Measurements from ENCODE around the gene CEP89.
"Not testable (repeated sequence)": the region's sequence is repeated elsewhere in the genome, so short reads cannot be mapped to it uniquely, and the experiment has no call there.

Gene CEP89

GRCh38 chr19:33002126-33002865 is 30.5 kb upstream of the CEP89 start:
- H2AFZ ChIP-seq (ENCODE audit: low read length); H3K9me3 ChIP-seq (replicated peaks; ENCODE audit: insufficient read depth, low read length); H3K36me3 ChIP-seq (replicated peaks; ENCODE audit: insufficient read depth, low read length); H3K79me2 ChIP-seq (ENCODE audit: low read length); H3K4me2 ChIP-seq (ENCODE audit: low read depth, low read length); H3K4me3 ChIP-seq (ENCODE audit: low read length); H4K20me1 ChIP-seq (ENCODE audit: insufficient read depth, low read length); DNase-seq; H3K27ac ChIP-seq (ENCODE audit: low read length); H3K27me3 ChIP-seq (replicated peaks; ENCODE audit: insufficient read depth, low read length); H3K9me2 ChIP-seq (replicated peaks; ENCODE audit: insufficient read depth, low read length); H3K4me1 ChIP-seq (ENCODE audit: low read length); H3F3A ChIP-seq (ENCODE audit: insufficient read depth, low read length); H3K9ac ChIP-seq (ENCODE audit: low read length): not testable (repeated sequence)

GRCh38 chr19:33000910-33001309 is 29.2 kb upstream of the CEP89 start:
- Histone ChIP-seq H4K20me1 (ENCODE audit: insufficient read depth, low read length) (no peaks in the 10 kb centered on the region), H3K27me3 (replicated peaks; ENCODE audit: insufficient read depth, low read length) (no peaks in the 10 kb centered on the region), H3K9ac (ENCODE audit: low read length) (no peak overlapping the region), H3F3A (ENCODE audit: insufficient read depth, low read length) (no peaks in the 10 kb centered on the region), H2AFZ (ENCODE audit: low read length) (no peak overlapping the region), H3K9me2 (replicated peaks; ENCODE audit: insufficient read depth, low read length) (no peaks in the 10 kb centered on the region), H3K4me2 (ENCODE audit: low read depth, low read length) (no peak overlapping the region), H3K9me3 (replicated peaks; ENCODE audit: insufficient read depth, low read length) (no peaks in the 10 kb centered on the region), H3K79me2 (ENCODE audit: low read length) (no peaks in the 10 kb centered on the region), H3K4me3 (ENCODE audit: low read length) (no peak overlapping the region), H3K27ac (ENCODE audit: low read length) (no peak overlapping the region), H3K4me1 (ENCODE audit: low read length) (no peaks in the 10 kb centered on the region), H3K36me3 (replicated peaks; ENCODE audit: insufficient read depth, low read length) (no peaks in the 10 kb centered on the region)
- no peak for DNase-seq
- TF ChIP-seq EZH2 (optimal IDR thresholded peaks at IDR 0.05; ENCODE audit: low read depth, low read length) (no peak), EZH2phosphoT487 (IDR thresholded peaks at IDR 0.05; ENCODE audit: low read length) (no peak), CTCF (IDR thresholded peaks at IDR 0.05; ENCODE audit: low read length) (no peak)

- no peaks in the 10 kb centered on the region for H3F3A ChIP-seq (ENCODE audit: insufficient read depth, low read length)
- H3K9me3 ChIP-seq (replicated peaks; ENCODE audit: insufficient read depth, low read length) = no peaks in the 10 kb centered on the region
- no peak overlapping the region for H3K4me2 ChIP-seq (ENCODE audit: low read depth, low read length)
- no peak overlapping the region for H3K27ac ChIP-seq (ENCODE audit: low read length)
- no peaks in the 10 kb centered on the region for H3K9me2 ChIP-seq (replicated peaks; ENCODE audit: insufficient read depth, low read length)
- no peak for DNase-seq
- H3K4me1 ChIP-seq (ENCODE audit: low read length) = no peaks in the 10 kb centered on the region
- no peaks in the 10 kb centered on the region for H3K79me2 ChIP-seq (ENCODE audit: low read length)
- no peaks in the 10 kb centered on the region for H3K27me3 ChIP-seq (replicated peaks; ENCODE audit: insufficient read depth, low read length)
- H3K36me3 ChIP-seq (replicated peaks; ENCODE audit: insufficient read depth, low read length) = no peaks in the 10 kb centered on the region
- no peak for TF ChIP-seq EZH2 (optimal IDR thresholded peaks at IDR 0.05; ENCODE audit: low read depth, low read length)
- TF ChIP-seq CTCF (IDR thresholded peaks at IDR 0.05; ENCODE audit: low read length) = no peak
- no peak for TF ChIP-seq EZH2phosphoT487 (IDR thresholded peaks at IDR 0.05; ENCODE audit: low read length)
- no peak overlapping the region for H3K9ac ChIP-seq (ENCODE audit: low read length)
- no peak overlapping the region for H3K4me3 ChIP-seq (ENCODE audit: low read length)
- H2AFZ ChIP-seq (ENCODE audit: low read length) = no peak overlapping the region
- H4K20me1 ChIP-seq (ENCODE audit: insufficient read depth, low read length) = no peaks in the 10 kb centered on the region
Observed at GRCh38 chr19:33000510-33000909, 28.8 kb upstream of the CEP89 start.

- H3K36me3 ChIP-seq (replicated peaks; ENCODE audit: insufficient read depth, low read length) = no peaks in the 10 kb centered on the region
- no peak for DNase-seq
- H3K9me3 ChIP-seq (replicated peaks; ENCODE audit: insufficient read depth, low read length) = no peaks in the 10 kb centered on the region
- H3K79me2 ChIP-seq (ENCODE audit: low read length) = no peaks in the 10 kb centered on the region
- H3K9ac ChIP-seq (ENCODE audit: low read length) = no peak overlapping the region
- no peak overlapping the region for H3K27ac ChIP-seq (ENCODE audit: low read length)
- H3K9me2 ChIP-seq (replicated peaks; ENCODE audit: insufficient read depth, low read length) = no peaks in the 10 kb centered on the region
- no peak for TF ChIP-seq EZH2 (optimal IDR thresholded peaks at IDR 0.05; ENCODE audit: low read depth, low read length)
- no peak for TF ChIP-seq CTCF (IDR thresholded peaks at IDR 0.05; ENCODE audit: low read length)
- no peak for TF ChIP-seq EZH2phosphoT487 (IDR thresholded peaks at IDR 0.05; ENCODE audit: low read length)
- H4K20me1 ChIP-seq (ENCODE audit: insufficient read depth, low read length) = no peaks in the 10 kb centered on the region
- H3K4me2 ChIP-seq (ENCODE audit: low read depth, low read length) = no peak overlapping the region
- H3K4me1 ChIP-seq (ENCODE audit: low read length) = no peaks in the 10 kb centered on the region
- no peak overlapping the region for H3K4me3 ChIP-seq (ENCODE audit: low read length)
- no peaks in the 10 kb centered on the region for H3K27me3 ChIP-seq (replicated peaks; ENCODE audit: insufficient read depth, low read length)
- H3F3A ChIP-seq (ENCODE audit: insufficient read depth, low read length) = no peaks in the 10 kb centered on the region
- no peak overlapping the region for H2AFZ ChIP-seq (ENCODE audit: low read length)
Observed at GRCh38 chr19:32998722-32999121, 27.0 kb upstream of the CEP89 start.
